ENCODE results near the gene UBE3B.

DNA sequence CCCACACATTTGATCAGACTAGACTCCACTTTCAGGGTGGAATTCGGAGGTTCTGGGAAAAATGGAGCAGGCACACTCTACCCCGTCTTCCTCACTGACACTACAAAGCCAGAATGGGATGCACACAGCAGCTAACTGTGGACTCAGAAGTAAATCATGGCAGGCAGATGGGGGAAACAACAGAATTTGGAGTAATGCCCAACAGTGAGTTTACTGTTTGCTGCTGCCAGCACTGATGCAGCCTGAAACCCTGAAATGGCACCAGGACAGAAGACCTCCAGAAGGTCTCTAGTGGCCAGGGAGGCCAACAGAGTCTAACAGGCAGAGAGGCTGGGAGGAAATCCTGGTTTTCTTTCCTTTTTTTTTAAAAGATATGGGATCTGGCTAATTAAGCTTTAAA, 24.9 kb upstream of the UBE3B start:
- TF ChIP-seq, protein P1, sequence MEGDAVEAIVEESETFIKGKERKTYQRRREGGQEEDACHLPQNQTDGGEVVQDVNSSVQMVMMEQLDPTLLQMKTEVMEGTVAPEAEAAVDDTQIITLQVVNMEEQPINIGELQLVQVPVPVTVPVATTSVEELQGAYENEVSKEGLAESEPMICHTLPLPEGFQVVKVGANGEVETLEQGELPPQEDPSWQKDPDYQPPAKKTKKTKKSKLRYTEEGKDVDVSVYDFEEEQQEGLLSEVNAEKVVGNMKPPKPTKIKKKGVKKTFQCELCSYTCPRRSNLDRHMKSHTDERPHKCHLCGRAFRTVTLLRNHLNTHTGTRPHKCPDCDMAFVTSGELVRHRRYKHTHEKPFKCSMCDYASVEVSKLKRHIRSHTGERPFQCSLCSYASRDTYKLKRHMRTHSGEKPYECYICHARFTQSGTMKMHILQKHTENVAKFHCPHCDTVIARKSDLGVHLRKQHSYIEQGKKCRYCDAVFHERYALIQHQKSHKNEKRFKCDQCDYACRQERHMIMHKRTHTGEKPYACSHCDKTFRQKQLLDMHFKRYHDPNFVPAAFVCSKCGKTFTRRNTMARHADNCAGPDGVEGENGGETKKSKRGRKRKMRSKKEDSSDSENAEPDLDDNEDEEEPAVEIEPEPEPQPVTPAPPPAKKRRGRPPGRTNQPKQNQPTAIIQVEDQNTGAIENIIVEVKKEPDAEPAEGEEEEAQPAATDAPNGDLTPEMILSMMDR (IDR thresholded peaks at IDR 0.05), result no peak
- no peak for TF ChIP-seq POLR2A (IDR thresholded peaks at IDR 0.05)
